HepG2 (cell line): ENCODE results near the gene CEP131. TPM values are rescaled to one million over a fixed set of nuclear protein-coding genes. Genes with fewer than 3 reads are reported as not detected.
A peak's percentile ranks its signal among the peaks of the same experiment; 100 is the strongest.

Experiments
- ATAC-seq: fragments of 200-7000 bp; cut with Tn5 transposase; 3 replicates; pipeline ENCODE4 v1.9.1; 2020; ENCODE audit warnings: mild to moderate bottlenecking, moderate library complexity
- BruUV-seq: library from RNA; stranded (reverse); fragments of 400-500 nt; replicated peaks from 2 replicates; lab custom pipeline; 2021; lab: Mats Ljungman, UMichigan
- CTCF ChIA-PET: fragments of 300-600 bp; formaldehyde crosslinking; extraction: SDS; loops from one replicate; lab custom pipeline; 2021; ENCODE audit warnings: low total read pairs, inconsistent platforms, low intra/inter-chr PET ratio; lab: Yijun Ruan, JAX
- POLR2A ChIA-PET: fragments of 350-600 bp; sonication (Branson Sonifier 250); formaldehyde crosslinking; loops from one replicate; lab custom pipeline; 2020; ENCODE audit warnings: antibody characterized with exemption, inconsistent platforms; lab: Yijun Ruan, JAX
- DNase-seq: peaks from one replicate; pipeline ENCODE4 v3.0.0-alpha.2; 2015; ENCODE audit warnings: low spot score
- FAIRE-seq: peaks from 3 replicates; lab custom pipeline; 2011; peaks lifted over from hg19 to GRCh38; lab: Jason Lieb, UNC
- H2AFZ ChIP-seq: one replicate; pipeline ENCODE4 v1.6.1; 2011; ENCODE audit warnings: low read length, inconsistent platforms
- H3K27ac ChIP-seq: fragments of 300-600 bp; 3 replicates; pipeline ENCODE4 v1.8.0; 2011; ENCODE audit warnings: mixed run types, mild to moderate bottlenecking, mixed read lengths, low read length, inconsistent platforms; ENCODE audit not compliant: insufficient read depth; ENCODE audit errors: extremely low read length
- H3K27me3 ChIP-seq, 2 experiments: fragments of 200-600 bp in 1 of 2; 2 replicates in 1 of 2; 3 replicates in 1 of 2; pipeline versions ENCODE4 v1.6.0 to v1.8.0; 2011; ENCODE audit warnings: low read length in 2 of 2, mild to moderate bottlenecking in 2 of 2, moderate library complexity in 2 of 2, inconsistent platforms in 1 of 2; ENCODE audit not compliant: insufficient read depth in 2 of 2, control insufficient read depth in 1 of 2
- H3K36me3 ChIP-seq, 2 experiments: fragments of 200-600 bp in 1 of 2; replicated peaks in 1 of 2; 2 replicates in 1 of 2; 3 replicates in 1 of 2; pipeline versions ENCODE4 v1.5.1 to v1.8.0; 2011; ENCODE audit warnings: low read length in 2 of 2, inconsistent platforms in 1 of 2; ENCODE audit not compliant: insufficient read depth in 2 of 2, control insufficient read depth in 1 of 2
- H3K4me1 ChIP-seq: 2 replicates; pipeline ENCODE4 v1.5.1; 2012; ENCODE audit warnings: low read length, inconsistent platforms; ENCODE audit not compliant: insufficient read depth
- H3K4me2 ChIP-seq: 2 replicates; pipeline ENCODE4 v1.6.0; 2011; ENCODE audit warnings: low read depth, low read length, inconsistent platforms
- H3K4me3 ChIP-seq, 3 experiments: fragments of 200-600 bp in 1 of 3; sonication (generic), shearing (Covaris generic) in 1 of 3; replicated peaks in 1 of 3; 2 replicates each; pipeline ENCODE4 v1.5.1; 2011 to 2016; ENCODE audit warnings: low read length in 3 of 3, inconsistent platforms in 2 of 3, low read depth in 2 of 3, mild to moderate bottlenecking in 2 of 3, control low read depth in 1 of 3, mixed read lengths in 1 of 3; ENCODE audit not compliant: insufficient read depth in 1 of 3
- H3K79me2 ChIP-seq: one replicate; pipeline ENCODE4 v1.6.1; 2011; ENCODE audit warnings: low read length, inconsistent platforms; ENCODE audit not compliant: insufficient read depth
- H3K9ac ChIP-seq: 2 replicates; pipeline ENCODE4 v1.6.0; 2011; ENCODE audit warnings: mild to moderate bottlenecking, low read depth, low read length, inconsistent platforms; ENCODE audit not compliant: insufficient read depth
- H3K9me3 ChIP-seq: 2 replicates; pipeline ENCODE4 v1.5.1; 2012; ENCODE audit warnings: mild to moderate bottlenecking, low read length
- H4K20me1 ChIP-seq: 2 replicates; pipeline ENCODE4 v1.6.0; 2011; ENCODE audit warnings: inconsistent platforms, mild to moderate bottlenecking, low read length, moderate library complexity; ENCODE audit not compliant: insufficient read depth
- ADNP ChIP-seq: sonication (generic); formaldehyde crosslinking; IDR thresholded peaks from 2 replicates; pipeline ENCODE4 v1.4.0; 2020; ENCODE audit warnings: missing genetic modification reagents
- AGO1 ChIP-seq: fragments of 200-400 bp; formaldehyde crosslinking; IDR thresholded peaks from 2 replicates; pipeline ENCODE4 v1.6.1; 2017; ENCODE audit warnings: mild to moderate bottlenecking, low read depth, low read length, moderate library complexity; ENCODE audit not compliant: poor library complexity, severe bottlenecking
- FOXO4 ChIP-seq: sonication (generic); formaldehyde crosslinking; conservative IDR thresholded peaks from 2 replicates; pipeline ENCODE4 v1.8.1; 2023; ENCODE audit warnings: missing genetic modification reagents
- HNRNPL ChIP-seq: fragments of 200-400 bp; formaldehyde crosslinking; IDR thresholded peaks from 2 replicates; pipeline ENCODE4 v1.6.1; 2017; ENCODE audit warnings: mild to moderate bottlenecking, low read depth, low read length
- NR2F1 ChIP-seq, 2 experiments: fragments of 450-650 bp in 1 of 2; formaldehyde crosslinking in 1 of 2; IDR thresholded peaks; 2 replicates each; pipeline versions ENCODE4 v1.5.0 to v1.6.1; 2016 to 2020; ENCODE audit warnings: mild to moderate bottlenecking in 1 of 2, missing compliant biosample characterization in 1 of 2, missing genetic modification reagents in 1 of 2, moderate library complexity in 1 of 2
- RORA ChIP-seq: sonication (generic); formaldehyde crosslinking; IDR thresholded peaks from 2 replicates; pipeline ENCODE4 v1.5.0; 2020; ENCODE audit warnings: mild to moderate bottlenecking, missing genetic modification reagents, moderate library complexity
- SIX4 ChIP-seq: sonication (generic); formaldehyde crosslinking; IDR thresholded peaks from 2 replicates; pipeline ENCODE4 v1.4.0; 2020; ENCODE audit warnings: missing genetic modification reagents
- YY1 ChIP-seq: IDR thresholded peaks from 2 replicates; pipeline ENCODE4 v1.6.1; 2011; ENCODE audit warnings: low read length, low read depth, moderate library complexity, mild to moderate bottlenecking; ENCODE audit not compliant: insufficient read depth, insufficient replicate concordance
- ZBTB20 ChIP-seq: sonication (generic); formaldehyde crosslinking; IDR thresholded peaks from 2 replicates; pipeline ENCODE4 v1.8.1; 2023; ENCODE audit warnings: missing genetic modification reagents, low read depth, mild to moderate bottlenecking, borderline replicate concordance
- ZMYM3 ChIP-seq: sonication (generic); formaldehyde crosslinking; IDR thresholded peaks from 2 replicates; pipeline ENCODE4 v1.5.1; 2020; ENCODE audit warnings: mild to moderate bottlenecking, missing genetic modification reagents
- ZNF101 ChIP-seq: sonication (generic); formaldehyde crosslinking; IDR thresholded peaks from 2 replicates; pipeline ENCODE4 v1.4.0; 2020; ENCODE audit warnings: mild to moderate bottlenecking, low read depth, missing genetic modification reagents, borderline replicate concordance
- ZNF362 ChIP-seq: sonication (generic); formaldehyde crosslinking; IDR thresholded peaks from 2 replicates; pipeline ENCODE4 v1.4.0; 2020; ENCODE audit warnings: missing genetic modification reagents, mild to moderate bottlenecking, borderline replicate concordance
- ZNF556 ChIP-seq: sonication (generic); formaldehyde crosslinking; IDR thresholded peaks from 2 replicates; pipeline ENCODE4 v1.4.0; 2020; ENCODE audit warnings: mild to moderate bottlenecking, missing genetic modification reagents, borderline replicate concordance
- ZNF678 ChIP-seq: sonication (generic); formaldehyde crosslinking; IDR thresholded peaks from 2 replicates; pipeline ENCODE4 v1.4.0; 2020; ENCODE audit warnings: mild to moderate bottlenecking, missing genetic modification reagents
- ZNF740 ChIP-seq: sonication (generic); formaldehyde crosslinking; IDR thresholded peaks from 2 replicates; pipeline ENCODE4 v1.4.0; 2020; ENCODE audit warnings: missing genetic modification reagents
- WGBS: methylation state at CpG from one replicate; pipeline ENCODE4 v1.1.6; 2017; ENCODE audit warnings: low lambda C conversion rate; 5-methylcytosine and 5-hydroxymethylcytosine counted together
- in situ Hi-C: cut with HindIII; loops from 2 replicates; pipeline ENCODE4 v1.10.0; 2017; ENCODE audit warnings: low pct_unique_long_range_greater_than_20kb; ENCODE audit not compliant: extremely low pct_ligation_motif_present
- intact Hi-C: fragments of 100-400 bp; cut with micrococcal nuclease; formaldehyde crosslinking; loops from one replicate; pipeline ENCODE4 v1.10.0; 2022; ENCODE audit not compliant: unreplicated experiment
- polyA plus RNA-seq, 8 experiments: library from polyadenylated mRNA; depleted of rRNA in 3 of 8; stranded (reverse) in 7 of 8; unstranded in 1 of 8; fragments of >200 nt; fragmentation: Illumina TruSeq in 4 of 8; extraction: Trizol in 4 of 8; gene quantifications; 2 replicates each; pipeline versions ENCODE4 v1.2.1 to v1.2.3, GENCODE V29; 2011 to 2016; ENCODE audit warnings: low read depth in 4 of 8, missing spikeins in 1 of 8, mixed read lengths in 1 of 8; ENCODE audit not compliant: insufficient read depth in 1 of 8
- total RNA-seq, 5 experiments: library from RNA; depleted of rRNA; stranded (reverse); fragments of >200 nt; fragmentation: Illumina TruSeq; extraction: Trizol; gene quantifications; 2 replicates each; pipeline ENCODE4 v1.2.3, GENCODE V29; 2016; ENCODE audit warnings: low read depth in 1 of 5
- TF ChIP-seq, protein P1 (sequence below): sonication (generic); formaldehyde crosslinking; IDR thresholded peaks from 2 replicates; pipeline ENCODE4 v1.4.0; 2020; ENCODE audit warnings: missing genetic modification reagents

Gene CEP131
- total and polyA plus RNA-seq, 2 of the 13 experiments (the other 11 are each of a cell fraction or from before 2014, with no cell fraction given) = 5.0 to 16.8 TPM

- DNase-seq = no peak
- Histone ChIP-seq H3K4me3 (peak overlapping the region in 2 of 3 experiments; percentile 95; a peak in 2 of 6 replicates), H2AFZ (no peak overlapping the region), H3K79me2 (no peaks in the 10 kb centered on the region), H3K27me3 (no peaks in the 10 kb centered on the region), H3K4me1 (peaks cover 39% of the 10 kb centered on the region), H4K20me1 (no peaks in the 10 kb centered on the region), H3K4me2 (peak overlapping the region; percentile 86; the same call in 1 of the 2 replicates), H3K27ac (peak overlapping the region; percentile 78), H3K36me3 (no peaks in the 10 kb centered on the region), H3K9me3 (no peaks in the 10 kb centered on the region), H3K9ac (0 out of 2 replicates have a peak overlapping the region, but pooled peaks have one; percentile 86)
- FAIRE-seq = no peak
- in situ Hi-C loops (no loop called here), intact Hi-C loops (no loop called here)
- CTCF ChIA-PET = no interaction called here
- POLR2A ChIA-PET = interaction anchor here (0.8 to 1.8 kb wide), 4 partner anchors 11 to 59 kb away, joined by 3 to 7 read pairs (median 4); partner anchors contain the start of gene CEP131
- 93% methylated on average over 5 of the region's 15 CpGs for WGBS
- BruUV-seq = no TSS peak
- ATAC-seq = no peak
- peak; percentile 78; the same call in 1 of the 2 replicates for TF ChIP-seq FOXO4 (CRISPR knock-in tag)
- peak; percentile 43; the same call in 1 of the 2 replicates for TF ChIP-seq ADNP (CRISPR knock-in tag)
- TF ChIP-seq ZNF678 (CRISPR knock-in tag) = no peak
- TF ChIP-seq HNRNPL = 0 out of 2 replicates have a peak, but pooled peaks have one; percentile 30
- TF ChIP-seq NR2F1 (CRISPR knock-in tag; IDR thresholded peaks at IDR 0.05) = no peak
- TF ChIP-seq, protein P1, sequence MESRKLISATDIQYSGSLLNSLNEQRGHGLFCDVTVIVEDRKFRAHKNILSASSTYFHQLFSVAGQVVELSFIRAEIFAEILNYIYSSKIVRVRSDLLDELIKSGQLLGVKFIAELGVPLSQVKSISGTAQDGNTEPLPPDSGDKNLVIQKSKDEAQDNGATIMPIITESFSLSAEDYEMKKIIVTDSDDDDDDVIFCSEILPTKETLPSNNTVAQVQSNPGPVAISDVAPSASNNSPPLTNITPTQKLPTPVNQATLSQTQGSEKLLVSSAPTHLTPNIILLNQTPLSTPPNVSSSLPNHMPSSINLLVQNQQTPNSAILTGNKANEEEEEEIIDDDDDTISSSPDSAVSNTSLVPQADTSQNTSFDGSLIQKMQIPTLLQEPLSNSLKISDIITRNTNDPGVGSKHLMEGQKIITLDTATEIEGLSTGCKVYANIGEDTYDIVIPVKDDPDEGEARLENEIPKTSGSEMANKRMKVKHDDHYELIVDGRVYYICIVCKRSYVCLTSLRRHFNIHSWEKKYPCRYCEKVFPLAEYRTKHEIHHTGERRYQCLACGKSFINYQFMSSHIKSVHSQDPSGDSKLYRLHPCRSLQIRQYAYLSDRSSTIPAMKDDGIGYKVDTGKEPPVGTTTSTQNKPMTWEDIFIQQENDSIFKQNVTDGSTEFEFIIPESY (CRISPR knock-in tag) = peak; percentile 59
- TF ChIP-seq YY1 = no peak
- TF ChIP-seq RORA (CRISPR knock-in tag) = no peak
- no peak for TF ChIP-seq ZBTB20 (CRISPR knock-in tag)
- TF ChIP-seq ZNF556 (CRISPR knock-in tag) = no peak
- TF ChIP-seq SIX4 (CRISPR knock-in tag) = no peak
- no peak for TF ChIP-seq AGO1
- TF ChIP-seq ZMYM3 (CRISPR knock-in tag) = peak; percentile 43; the same call in 1 of the 2 replicates
- TF ChIP-seq ZNF740 (CRISPR knock-in tag) = peak; percentile 54; the same call in 1 of the 2 replicates
- TF ChIP-seq ZNF362 = 0 out of 2 replicates have a peak, but pooled peaks have one; percentile 6
- no peak for TF ChIP-seq ZNF101 (CRISPR knock-in tag)
These were observed 58.9 kb downstream of the CEP131 start for GRCh38 chr17:81163703-81164370.
